Peyer's patch (tissue), 4 donors: Measurements from ENCODE around the gene PRSS21. TPM values are rescaled to one million over a fixed set of nuclear protein-coding genes. Genes with fewer than 3 reads are reported as not detected.

Experiments
- DNase-seq, 3 donors: peaks; one replicate each; pipeline ENCODE4 v3.0.0-alpha.2; 2017 to 2019
- H3K27ac ChIP-seq, 4 donors: fragments of 200-600 bp; sonication (generic); one replicate each; pipeline ENCODE4 v1.5.1; 2016 to 2019
- H3K27me3 ChIP-seq, 2 donors: fragments of 200-600 bp; sonication (generic); one replicate each; pipeline ENCODE4 v1.5.1; 2019
- H3K36me3 ChIP-seq, 3 donors: fragments of 200-600 bp; sonication (generic); one replicate each; pipeline ENCODE4 v1.5.1; 2016 to 2019
- H3K4me1 ChIP-seq, 4 donors: fragments of 200-600 bp; sonication (generic); one replicate each; pipeline ENCODE4 v1.5.1; 2016 to 2019
- H3K4me3 ChIP-seq, 4 donors: fragments of 200-600 bp; sonication (generic); 1 replicate in 3 of 4; 2 replicates in 1 of 4; pipeline ENCODE4 v1.5.1; 2016 to 2019; ENCODE audit warnings: mild to moderate bottlenecking in 1 of 4
- H3K9me3 ChIP-seq, 4 donors: fragments of 200-600 bp; sonication (generic); one replicate each; pipeline ENCODE4 v1.5.1; 2016 to 2019; ENCODE audit warnings: mild to moderate bottlenecking in 1 of 4
- CTCF ChIP-seq, 6 experiments: fragments of 450-650 bp in 4 of 6; fragments of 200-600 bp in 2 of 6; sonication (generic) in 1 of 6; IDR thresholded peaks; one replicate each; pipeline ENCODE4 v1.5.1; 2017 to 2019; ENCODE audit warnings: antibody characterized with exemption in 6 of 6, mild to moderate bottlenecking in 3 of 6, moderate library complexity in 1 of 6
- POLR2A ChIP-seq, 2 donors: fragments of 450-650 bp; IDR thresholded peaks; one replicate each; pipeline ENCODE4 v1.5.1; 2017; ENCODE audit warnings: antibody characterized with exemption in 2 of 2, mild to moderate bottlenecking in 2 of 2, moderate library complexity in 2 of 2
- total RNA-seq, 4 donors: library from RNA; depleted of rRNA; stranded (reverse); fragments of >200 nt; gene quantifications; one replicate each; pipeline ENCODE4 v1.1.0, GENCODE V29; 2016

The PRSS21 gene
- under 1 TPM in 1 of 4 donors, not detected in 3; 0.88 TPM for total RNA-seq

GRCh38 chr16:2816751-2817339 is at the start of gene PRSS21:
PRSS21 (plus strand) TSS chr16:2817237; CDS start chr16:2817269, 32 bp downstream.
- Histone ChIP-seq H3K4me1 (no peaks in the 10 kb centered on the region), H3K27ac (peak within 1 kb of the TSS in 1 of 4 donors; percentile 42), H3K36me3 (no peaks in the 10 kb centered on the region), H3K4me3 (peak within 1 kb of the TSS in 2 of 4 donors; percentile 8 to 32), H3K9me3 (no peaks in the 10 kb centered on the region), H3K27me3 (no peaks in the 10 kb centered on the region)
- DNase-seq: peak in 1 of 3 donors; percentile 42
- peak in 1 of 6 experiments; percentile 19 for TF ChIP-seq CTCF (IDR thresholded peaks at IDR 0.05)
- TF ChIP-seq POLR2A (IDR thresholded peaks at IDR 0.05): no peak

DNA sequence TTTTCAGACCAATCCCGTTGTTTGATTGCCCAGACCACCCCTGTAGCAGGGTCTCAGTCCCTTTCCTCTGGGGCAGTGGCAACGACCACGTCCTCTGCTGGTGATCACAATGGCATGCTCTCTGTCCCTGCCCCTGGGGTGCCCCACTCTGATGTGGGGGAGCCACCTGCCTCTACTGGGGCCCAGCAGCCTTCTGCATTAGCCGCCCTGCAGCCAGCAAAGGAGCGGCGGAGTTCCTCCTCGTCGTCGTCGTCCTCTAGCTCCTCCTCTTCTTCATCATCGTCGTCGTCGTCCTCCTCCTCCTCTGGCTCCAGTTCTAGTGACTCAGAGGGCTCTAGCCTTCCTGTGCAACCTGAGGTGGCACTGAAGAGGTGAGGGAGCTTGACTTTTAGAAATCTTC is 49.1 kb upstream of the PRSS21 start:
- H3K4me1 ChIP-seq: peaks cover 0 to 14% (median 2%) of the 10 kb centered on the region in 4 donors
- TF ChIP-seq POLR2A (IDR thresholded peaks at IDR 0.05): no peak
- TF ChIP-seq CTCF (IDR thresholded peaks at IDR 0.05): no peak

GRCh38 chr16:2768403-2769089 is 48.5 kb upstream of the PRSS21 start:
- H3K27ac ChIP-seq: peak overlapping the region in 3 of 4 donors; percentile 59 to 83 (median 82)
- TF ChIP-seq POLR2A (IDR thresholded peaks at IDR 0.05) (no peak), CTCF (IDR thresholded peaks at IDR 0.05) (no peak)
- peaks cover 0 to 99% (median 0%) of the 10 kb centered on the region in 3 donors for H3K36me3 ChIP-seq
- H3K4me3 ChIP-seq: no peak overlapping the region
- H3K9me3 ChIP-seq: no peaks in the 10 kb centered on the region
- DNase-seq: peak in 1 of 3 donors; percentile 48
- no peaks in the 10 kb centered on the region for H3K27me3 ChIP-seq
- H3K4me1 ChIP-seq: peaks cover 0 to 14% (median 2%) of the 10 kb centered on the region in 4 donors

More for the DNA sequence above, 49.1 kb upstream of the PRSS21 start:
- H3K27me3 ChIP-seq: no peaks in the 10 kb centered on the region
- DNase-seq: peak in 1 of 3 donors; percentile 35
- no peak overlapping the region for H3K4me3 ChIP-seq
- no peaks in the 10 kb centered on the region for H3K9me3 ChIP-seq
- no peak overlapping the region for H3K27ac ChIP-seq
- peaks cover 0 to 100% (median 0%) of the 10 kb centered on the region in 3 donors for H3K36me3 ChIP-seq

GRCh38 chr16:2769100-2769529 is 47.9 kb upstream of the PRSS21 start:
- H3K4me1 ChIP-seq: peaks cover 0 to 14% (median 2%) of the 10 kb centered on the region in 4 donors
- peaks cover 0 to 97% (median 0%) of the 10 kb centered on the region in 3 donors for H3K36me3 ChIP-seq
- H3K4me3 ChIP-seq: no peak overlapping the region
- peak overlapping the region in 3 of 4 donors; percentile 59 to 83 (median 82) for H3K27ac ChIP-seq
- no peak for TF ChIP-seq CTCF (IDR thresholded peaks at IDR 0.05)
- no peak for TF ChIP-seq POLR2A (IDR thresholded peaks at IDR 0.05)
- H3K9me3 ChIP-seq: no peaks in the 10 kb centered on the region
- no peaks in the 10 kb centered on the region for H3K27me3 ChIP-seq
- no peak for DNase-seq

- H3K27ac ChIP-seq: peak overlapping the region in 3 of 4 donors; percentile 59 to 83 (median 82)
- no peak overlapping the region for H3K4me3 ChIP-seq
These were observed 47.4 kb upstream of the PRSS21 start for GRCh38 chr16:2769675-2770056.

More at GRCh38 chr16:2769675-2770056, 47.4 kb upstream of the PRSS21 start:
- Histone ChIP-seq H3K4me1 (peaks cover 0 to 14% (median 2%) of the 10 kb centered on the region in 4 donors), H3K9me3 (no peaks in the 10 kb centered on the region), H3K36me3 (peaks cover 0 to 97% (median 0%) of the 10 kb centered on the region in 3 donors), H3K27me3 (no peaks in the 10 kb centered on the region)
- DNase-seq: peak in 2 of 3 donors; percentile 81 to 91
- TF ChIP-seq POLR2A (IDR thresholded peaks at IDR 0.05) (no peak), CTCF (IDR thresholded peaks at IDR 0.05) (peak in 1 of 6 experiments; percentile 2)
